ENCODE results near the gene ACTL6A. TPM values are rescaled to one million over a fixed set of nuclear protein-coding genes. Genes with fewer than 3 reads are reported as not detected.

The ACTL6A gene
- total RNA-seq, 1 experiment from 2014 or later, result 111 TPM

- no peak overlapping the region for H3K4me3 ChIP-seq
- 0 out of 2 replicates have a peak, but pooled peaks cover 3% of the 10 kb centered on the region for H3K4me1 ChIP-seq
- H3K27me3 ChIP-seq, result no peaks in the 10 kb centered on the region
- no peaks in the 10 kb centered on the region for H3K9me3 ChIP-seq (replicated peaks)
- H3K36me3 ChIP-seq, result no peaks in the 10 kb centered on the region
- DNase-seq, result peak; percentile 12 to 32
- no peak overlapping the region for H3K27ac ChIP-seq
These were observed 11.2 kb upstream of the ACTL6A start for GRCh38 chr3:179551349-179552105.

GRCh38 chr3:179558742-179559364 lies 3.9 kb upstream of the ACTL6A start:
- no peak overlapping the region for H3K27ac ChIP-seq
- no peaks in the 10 kb centered on the region for H3K27me3 ChIP-seq
- H3K4me3 ChIP-seq, result no peak overlapping the region
- no peaks in the 10 kb centered on the region for H3K36me3 ChIP-seq
- no peaks in the 10 kb centered on the region for H3K9me3 ChIP-seq (replicated peaks)
- peak; percentile 54 to 77 for DNase-seq
- no peaks in the 10 kb centered on the region for H3K4me1 ChIP-seq

- H3K36me3 ChIP-seq, result no peaks in the 10 kb centered on the region
- no peak overlapping the region for H3K27ac ChIP-seq
- no peak overlapping the region for H3K4me3 ChIP-seq
- H3K9me3 ChIP-seq (replicated peaks), result no peaks in the 10 kb centered on the region
- no peaks in the 10 kb centered on the region; the same call in 1 of the 2 replicates for H3K4me1 ChIP-seq
- no peaks in the 10 kb centered on the region for H3K27me3 ChIP-seq
- no peak for DNase-seq
These were observed 1.9 kb upstream of the ACTL6A start for GRCh38 chr3:179560791-179561190.

DNA sequence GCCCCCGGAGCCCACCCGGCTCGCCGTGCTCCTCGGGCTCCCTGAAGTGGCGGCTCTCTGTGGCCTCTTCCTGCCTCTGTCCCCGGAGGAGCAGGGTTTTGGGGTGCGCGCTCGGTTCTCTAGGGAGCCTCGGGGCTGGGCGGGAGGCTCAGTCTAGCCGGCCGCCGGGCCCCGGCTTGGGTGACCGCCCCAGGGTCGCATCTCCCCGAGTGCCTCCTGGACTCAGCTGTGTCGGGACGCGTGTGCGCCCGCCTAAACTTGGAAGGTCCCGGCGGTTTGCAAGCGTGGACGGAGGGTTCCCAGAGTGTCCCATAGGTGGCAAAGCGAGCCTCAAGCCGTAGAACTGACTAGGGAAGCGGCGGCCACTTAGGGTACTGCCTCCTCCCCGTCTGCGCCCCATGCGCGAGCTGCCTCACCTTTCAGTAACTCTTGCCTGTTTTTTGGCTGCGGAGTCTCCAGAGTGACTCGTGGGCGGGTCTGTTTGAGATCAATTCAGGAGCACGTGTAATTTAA lies 601 bp downstream of the ACTL6A start:
- Histone ChIP-seq H3K36me3 (no peaks in the 10 kb centered on the region), H3K27ac (peak overlapping the region; percentile 94), H3K4me3 (peak overlapping the region; percentile 81), H3K27me3 (no peaks in the 10 kb centered on the region), H3K4me1 (no peaks in the 10 kb centered on the region; the same call in 1 of the 2 replicates), H3K9me3 (replicated peaks) (no peaks in the 10 kb centered on the region)
- DNase-seq, result peak; percentile 74 to 77

DNA sequence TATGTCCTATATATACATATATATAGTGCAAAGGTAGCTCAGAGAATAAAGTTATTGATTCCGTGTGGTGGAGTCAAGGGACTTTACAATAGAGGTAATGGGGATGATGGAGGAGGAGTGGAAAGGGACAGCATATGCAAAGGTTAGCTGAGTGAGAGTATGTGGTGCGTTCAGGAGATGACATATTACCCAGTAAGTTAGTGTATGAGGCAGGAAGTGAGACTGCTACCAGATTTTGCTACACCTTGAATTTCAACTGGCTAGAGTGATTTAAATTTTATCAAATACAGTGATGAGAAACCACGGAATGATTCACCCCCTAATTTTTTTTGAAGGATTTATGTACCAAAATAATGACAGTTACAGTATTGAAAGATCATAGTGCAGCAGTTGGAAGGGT lies 2.8 kb downstream of the ACTL6A start:
- Histone ChIP-seq H3K9me3 (replicated peaks) (no peaks in the 10 kb centered on the region), H3K4me3 (no peak overlapping the region), H3K27ac (no peak overlapping the region), H3K4me1 (no peaks in the 10 kb centered on the region; the same call in 1 of the 2 replicates), H3K27me3 (no peaks in the 10 kb centered on the region), H3K36me3 (peaks cover 11% of the 10 kb centered on the region)
- DNase-seq, result no peak

DNA sequence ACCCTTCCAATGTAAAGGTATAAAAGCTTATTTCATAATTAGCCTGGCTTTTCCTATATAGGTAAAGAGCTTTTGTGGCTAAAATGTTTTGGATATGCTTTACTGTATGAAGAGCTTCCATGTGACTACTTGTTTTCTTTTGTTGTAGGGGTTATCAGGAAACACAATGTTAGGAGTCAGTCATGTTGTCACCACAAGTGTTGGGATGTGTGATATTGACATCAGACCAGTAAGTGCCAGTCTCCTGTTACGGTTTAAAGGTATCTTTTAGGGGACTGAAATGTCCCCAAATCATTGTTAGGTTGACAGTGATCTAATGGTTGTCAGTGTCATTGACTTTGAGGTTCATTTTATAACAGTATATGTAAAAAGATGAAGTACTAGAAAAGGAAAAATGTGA lies 18.3 kb downstream of the ACTL6A start:
- Histone ChIP-seq H3K27me3 (no peaks in the 10 kb centered on the region), H3K27ac (no peak overlapping the region), H3K36me3 (peaks cover 72% of the 10 kb centered on the region), H3K9me3 (replicated peaks) (no peaks in the 10 kb centered on the region), H3K4me1 (no peaks in the 10 kb centered on the region), H3K4me3 (no peak overlapping the region)
- DNase-seq, result no peak

DNA sequence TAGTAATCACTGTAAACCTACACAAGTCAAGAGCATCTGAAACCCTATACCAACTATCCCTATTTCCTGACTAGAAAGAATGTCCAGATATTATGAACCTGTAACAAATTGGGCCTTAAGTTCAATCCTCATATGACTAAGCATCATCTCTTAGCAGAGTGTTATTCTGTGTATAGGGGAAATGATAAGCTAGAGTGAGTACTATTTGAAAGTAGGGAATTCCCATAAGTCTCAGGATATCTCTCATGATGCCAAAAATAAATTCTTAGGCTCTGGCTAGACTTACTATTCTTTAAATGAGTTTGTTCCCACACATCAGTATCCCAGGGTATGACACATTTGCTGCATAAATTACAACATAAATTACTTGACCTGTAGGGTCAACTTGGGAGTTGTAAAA lies 26.4 kb downstream of the ACTL6A start:
- no peaks in the 10 kb centered on the region for H3K4me1 ChIP-seq
- no peak for DNase-seq
- no peaks in the 10 kb centered on the region for H3K9me3 ChIP-seq (replicated peaks)
- H3K4me3 ChIP-seq, result no peak overlapping the region
- H3K27me3 ChIP-seq, result no peaks in the 10 kb centered on the region
- H3K36me3 ChIP-seq, result peaks cover 79% of the 10 kb centered on the region
- H3K27ac ChIP-seq, result no peak overlapping the region

DNA sequence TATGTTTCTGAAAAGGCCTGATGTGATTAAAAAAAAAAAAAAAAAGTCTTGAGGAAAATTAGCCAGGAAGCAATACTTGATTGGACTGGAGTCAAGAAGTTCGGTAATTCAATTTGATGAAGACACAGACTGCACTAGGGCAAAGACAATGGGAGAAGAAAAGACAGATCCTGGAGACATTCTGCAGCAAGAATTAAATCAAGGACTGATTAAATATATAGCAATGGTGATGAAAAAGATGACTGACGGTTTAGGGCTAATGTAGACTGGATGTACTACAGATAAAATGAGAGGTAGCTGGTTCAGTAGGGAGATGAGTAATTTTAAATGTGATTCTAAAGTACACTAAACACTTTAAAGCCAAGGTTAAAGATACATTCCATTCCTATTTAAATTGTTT lies 27.9 kb downstream of the ACTL6A start:
- Histone ChIP-seq H3K4me1 (no peaks in the 10 kb centered on the region), H3K27me3 (no peaks in the 10 kb centered on the region), H3K27ac (no peak overlapping the region), H3K36me3 (peaks cover 78% of the 10 kb centered on the region), H3K9me3 (replicated peaks) (no peaks in the 10 kb centered on the region), H3K4me3 (no peak overlapping the region)
- no peak for DNase-seq

DNA sequence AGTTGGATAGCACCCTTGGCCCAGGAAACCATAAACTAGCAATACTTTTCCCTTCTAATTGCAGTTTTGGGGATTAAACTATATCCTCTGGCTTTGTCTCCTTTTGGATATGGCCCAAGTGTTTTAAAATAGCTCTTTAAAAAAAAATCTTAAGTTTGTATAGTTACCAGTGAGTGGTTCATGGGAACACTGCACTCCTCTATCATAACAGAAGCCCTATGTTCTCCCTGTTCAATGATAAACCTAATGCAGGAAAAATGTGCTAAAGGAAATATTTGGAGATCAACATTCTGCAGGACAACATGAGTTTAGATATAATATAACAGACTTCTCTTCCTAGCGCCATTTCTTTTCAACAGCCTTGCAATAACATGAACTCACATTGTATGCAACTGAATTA lies 28.6 kb downstream of the ACTL6A start:
- Histone ChIP-seq H3K36me3 (peaks cover 80% of the 10 kb centered on the region), H3K27ac (no peak overlapping the region), H3K4me1 (no peaks in the 10 kb centered on the region), H3K9me3 (replicated peaks) (no peaks in the 10 kb centered on the region), H3K4me3 (no peak overlapping the region), H3K27me3 (no peaks in the 10 kb centered on the region)
- no peak for DNase-seq

DNA sequence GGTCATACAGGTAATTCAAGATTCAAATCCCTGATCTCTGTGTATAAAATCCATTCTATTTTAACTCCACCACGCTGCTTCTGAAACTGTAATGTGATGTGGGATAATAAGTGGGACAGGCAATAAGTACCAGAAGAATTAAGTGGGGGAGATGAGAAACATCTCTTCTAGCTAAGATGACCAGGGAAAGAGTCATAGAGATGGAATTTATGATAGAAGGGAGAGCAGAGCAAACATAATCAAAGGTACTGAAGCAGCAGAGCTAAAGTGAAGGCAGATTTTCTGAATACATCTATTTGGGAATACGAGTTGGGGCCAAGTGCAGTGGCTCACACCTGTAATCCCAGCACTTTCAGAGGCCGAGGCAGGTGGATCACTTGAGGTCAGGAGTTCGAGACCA lies 36.8 kb downstream of the ACTL6A start:
- Histone ChIP-seq H3K27ac (no peak overlapping the region), H3K36me3 (peaks cover 64% of the 10 kb centered on the region), H3K4me1 (peaks cover 6% of the 10 kb centered on the region), H3K9me3 (replicated peaks) (no peaks in the 10 kb centered on the region), H3K27me3 (no peaks in the 10 kb centered on the region), H3K4me3 (no peak overlapping the region)
- no peak for DNase-seq

GRCh38 chr3:179603321-179603720 lies 40.6 kb downstream of the ACTL6A start:
- Histone ChIP-seq H3K27me3 (no peaks in the 10 kb centered on the region), H3K27ac (no peak overlapping the region), H3K36me3 (peaks cover 32% of the 10 kb centered on the region), H3K4me1 (peaks cover 6% of the 10 kb centered on the region), H3K9me3 (replicated peaks) (no peaks in the 10 kb centered on the region), H3K4me3 (peak overlapping the region; percentile 81)
- DNase-seq, result no peak

GRCh38 chr3:179603831-179604230 lies 41.1 kb downstream of the ACTL6A start:
- H3K36me3 ChIP-seq, result peaks cover 32% of the 10 kb centered on the region
- peak overlapping the region; percentile 86 for H3K27ac ChIP-seq
- peaks cover 6% of the 10 kb centered on the region for H3K4me1 ChIP-seq
- H3K4me3 ChIP-seq, result peak overlapping the region; percentile 81
- no peaks in the 10 kb centered on the region for H3K9me3 ChIP-seq (replicated peaks)
- H3K27me3 ChIP-seq, result no peaks in the 10 kb centered on the region
- DNase-seq, result no peak

DNA sequence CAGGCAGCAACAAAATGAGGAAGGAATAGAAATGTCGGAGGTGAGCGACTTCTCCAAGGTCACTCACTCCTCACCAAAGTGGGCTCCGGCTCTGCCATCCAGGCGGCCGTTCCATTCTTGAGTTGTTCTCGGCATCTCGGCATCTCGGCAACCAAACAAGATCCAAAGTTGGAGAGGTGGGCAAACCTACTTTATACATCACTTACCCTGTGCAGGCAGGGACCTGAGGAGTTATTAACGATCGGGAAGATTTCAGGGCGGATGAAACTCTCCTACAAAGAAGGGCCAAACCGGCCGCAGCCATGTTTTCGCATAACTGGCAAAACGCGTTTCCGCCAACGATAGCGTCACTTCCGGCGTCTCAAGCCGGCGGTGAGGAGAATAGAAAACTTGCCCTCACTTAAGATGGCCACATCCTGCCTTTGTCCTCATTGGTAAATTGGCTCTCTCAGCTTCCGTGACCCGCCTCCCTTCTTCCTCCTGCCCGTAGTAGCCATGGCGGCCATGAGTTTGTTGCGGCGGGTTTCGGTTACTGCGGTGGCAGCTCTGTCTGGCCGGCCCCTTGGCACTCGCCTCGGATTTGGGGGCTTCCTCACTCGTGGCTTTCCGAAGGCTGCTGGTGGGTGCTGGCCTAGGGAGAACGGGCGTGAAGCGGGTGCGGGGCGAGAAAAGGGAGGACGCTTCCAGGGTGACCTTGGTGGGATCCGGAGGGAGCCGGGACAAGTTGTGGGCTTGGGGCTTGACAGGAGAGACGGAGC lies 41.8 kb downstream of the ACTL6A start, which contains the start of the genes MRPL47 and NDUFB5:
Gene MRPL47, minus strand, starts transcription at position 318 of the 758 bp plus-strand sequence. Its CDS starts 14 bp downstream, at position 304.
Gene NDUFB5, plus strand, starts transcription at position 474 of the 758 bp plus-strand sequence. Its CDS starts 22 bp downstream, at position 496.
- peaks cover 6% of the 10 kb centered on the region for H3K4me1 ChIP-seq
- peak; percentile 89 to 95 for DNase-seq
- peaks cover 28% of the 10 kb centered on the region for H3K36me3 ChIP-seq
- H3K27me3 ChIP-seq, result no peaks in the 10 kb centered on the region
- H3K27ac ChIP-seq, result peak within 1 kb of the TSS; percentile 86
- H3K9me3 ChIP-seq (replicated peaks), result no peaks in the 10 kb centered on the region
- peak within 1 kb of the TSS; percentile 81 for H3K4me3 ChIP-seq

DNA sequence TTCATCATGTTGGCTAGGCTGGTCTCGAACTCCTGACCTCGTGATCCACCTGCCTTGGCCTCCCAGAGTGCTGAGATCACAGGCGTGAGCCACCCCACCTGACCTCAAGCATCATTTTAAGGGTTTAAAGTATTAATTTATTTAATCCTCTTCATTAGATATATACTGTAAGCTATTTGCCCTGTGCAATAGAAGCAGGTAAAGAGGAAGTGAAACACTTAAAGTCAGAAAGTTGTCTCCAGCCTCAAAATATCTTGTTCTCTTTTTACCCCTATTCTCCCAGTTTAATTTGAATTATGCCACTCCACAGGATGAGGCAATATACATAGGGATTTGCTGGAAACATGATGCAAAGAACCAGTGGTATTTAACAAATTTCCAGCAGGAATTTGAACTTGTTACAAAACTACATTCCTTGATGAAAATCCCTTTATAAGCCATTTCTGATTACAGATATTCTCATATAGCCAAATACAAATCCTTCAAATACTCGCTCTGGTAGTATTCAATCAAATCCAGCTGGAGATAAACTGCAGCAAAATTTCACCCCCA lies 43.9 kb downstream of the ACTL6A start:
- no peak overlapping the region for H3K4me3 ChIP-seq
- peaks cover 6% of the 10 kb centered on the region for H3K4me1 ChIP-seq
- DNase-seq, result no peak
- peaks cover 11% of the 10 kb centered on the region for H3K36me3 ChIP-seq
- no peaks in the 10 kb centered on the region for H3K27me3 ChIP-seq
- no peaks in the 10 kb centered on the region for H3K9me3 ChIP-seq (replicated peaks)
- no peak overlapping the region for H3K27ac ChIP-seq

Data from SJCRH30 (cell line).